Measurements from ENCODE around the gene SUMF2. TPM values are rescaled to one million over a fixed set of nuclear protein-coding genes. Genes with fewer than 3 reads are reported as not detected.

SUMF2 gene
- total RNA-seq, 1 experiment from 2014 or later = 173 TPM

DNA sequence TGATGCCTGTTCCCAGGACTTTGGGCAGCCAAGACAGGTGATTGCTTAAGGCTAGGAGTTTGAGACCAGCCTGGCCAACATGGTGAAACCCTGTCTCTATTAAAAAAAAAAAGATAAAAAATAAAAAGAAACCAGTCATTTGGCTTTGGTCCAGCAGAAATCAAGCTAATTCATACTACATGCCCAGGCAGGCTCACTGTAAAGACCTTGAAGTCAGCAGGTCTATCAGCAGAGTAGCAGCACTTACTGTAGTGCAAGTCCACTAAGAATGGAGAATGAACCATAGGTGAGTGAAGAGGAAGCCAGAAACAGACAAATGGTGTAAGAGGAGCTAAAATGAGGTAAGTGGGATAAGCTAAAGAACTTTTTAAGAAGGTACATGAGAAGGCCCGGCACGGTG lies 37.5 kb upstream of the SUMF2 start:
- ChIA-PET CTCF (no interaction called here), RAD21 (ENCODE audit: low non-redundant PET in 1 of 2, low total read pairs in 2 of 2, uncharacterized antibody in 2 of 2, unreplicated experiment in 2 of 2) (no interaction called here), POLR2A (no interaction called here)
- Histone ChIP-seq H3K9me2 (ENCODE audit: insufficient read depth) (no peaks in the 10 kb centered on the region), H3K4me3 (replicated peaks in 1 of 2; ENCODE audit: low read depth in 1 of 2, low read length in 2 of 2) (no peak overlapping the region), H3K27ac (ENCODE audit: low read depth, low read length) (no peak overlapping the region), H3K79me2 (ENCODE audit: insufficient read depth, low read length) (no peaks in the 10 kb centered on the region), H3K9ac (ENCODE audit: low read length) (no peak overlapping the region), H2AFZ (ENCODE audit: low read depth, low read length, poor library complexity, severe bottlenecking) (no peak overlapping the region), H3K27me3 (ENCODE audit: insufficient read depth, low read length) (no peaks in the 10 kb centered on the region), H4K20me1 (ENCODE audit: insufficient read depth) (no peaks in the 10 kb centered on the region), H3K9me3 (ENCODE audit: control insufficient read depth in 1 of 2, insufficient read depth in 1 of 2, low read depth in 1 of 2, low read length in 2 of 2) (no peaks in the 10 kb centered on the region), H3K4me1 (ENCODE audit: control insufficient read depth in 1 of 2, insufficient read depth in 2 of 2, low read length in 2 of 2) (0 out of 4 replicates have a peak, but pooled peaks cover 0 to 4% of the 10 kb centered on the region in 2 experiments), H3K36me3 (ENCODE audit: control insufficient read depth in 1 of 2, insufficient read depth in 2 of 2, low read length in 2 of 2) (peaks cover 2 to 4% of the 10 kb centered on the region in 2 experiments; a peak in 3 of 4 replicates), H3K4me2 (ENCODE audit: low read length) (no peak overlapping the region)
- ATAC-seq = no peak
- DNase-seq (ENCODE audit: low read depth, low spot score) = no peak
- intact Hi-C loops (cut with micrococcal nuclease) = no loop called here
- BruUV-seq (replicated peaks) = no TSS peak
- TF ChIP-seq SP1 (IDR thresholded peaks at IDR 0.05; ENCODE audit: low read depth) (no peak), JUND (IDR thresholded peaks at IDR 0.05) (no peak), ELF1 (IDR thresholded peaks at IDR 0.05; ENCODE audit: borderline replicate concordance, low read depth) (no peak), REST (IDR thresholded peaks at IDR 0.05; ENCODE audit: low read depth) (no peak), CTCF (IDR thresholded peaks at IDR 0.05 in 2 of 3, conservative IDR thresholded peaks at IDR 0.05 in 1 of 3; ENCODE audit: borderline replicate concordance in 1 of 3, insufficient read depth in 1 of 3, low read depth in 2 of 3, low read length in 2 of 3) (no peak), RAD21 (IDR thresholded peaks at IDR 0.05; ENCODE audit: low read depth) (no peak), EZH2 (IDR thresholded peaks at IDR 0.05) (no peak), ATF3 (IDR thresholded peaks at IDR 0.05) (no peak), MAX (IDR thresholded peaks at IDR 0.05) (no peak), POLR2AphosphoS5 (IDR thresholded peaks at IDR 0.05; ENCODE audit: low read depth, low read length) (no peak), YY1 (IDR thresholded peaks at IDR 0.05; ENCODE audit: extremely low read depth, insufficient replicate concordance, low read depth, low read length) (no peak)
